ENCODE data around the gene WDSUB1.

DNA sequence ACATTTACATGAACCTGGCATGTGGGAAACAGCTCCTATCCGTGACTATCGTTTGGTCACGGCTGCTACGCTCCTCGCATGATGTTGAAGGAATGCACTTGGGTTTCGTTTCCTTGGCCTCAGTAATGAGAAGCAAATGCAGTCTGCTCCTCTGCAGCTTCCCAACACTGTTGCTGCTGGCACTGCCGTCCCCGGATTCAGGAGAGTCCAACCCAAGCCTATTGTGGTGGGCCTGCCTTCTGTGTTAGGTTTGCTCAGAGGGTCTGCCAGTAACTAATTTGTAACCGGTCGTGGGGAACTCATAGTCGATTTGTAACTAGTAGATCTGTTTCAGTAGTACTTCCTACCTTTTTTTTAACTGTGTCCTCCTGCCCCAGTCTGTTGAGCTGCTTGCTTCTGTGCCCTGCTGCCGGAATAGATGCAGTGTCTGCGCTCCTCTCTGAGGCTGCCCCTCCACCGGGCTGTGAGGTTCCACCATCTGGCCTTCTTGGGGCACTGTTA is 58.4 kb downstream of the WDSUB1 start:
- TF ChIP-seq, protein P1, sequence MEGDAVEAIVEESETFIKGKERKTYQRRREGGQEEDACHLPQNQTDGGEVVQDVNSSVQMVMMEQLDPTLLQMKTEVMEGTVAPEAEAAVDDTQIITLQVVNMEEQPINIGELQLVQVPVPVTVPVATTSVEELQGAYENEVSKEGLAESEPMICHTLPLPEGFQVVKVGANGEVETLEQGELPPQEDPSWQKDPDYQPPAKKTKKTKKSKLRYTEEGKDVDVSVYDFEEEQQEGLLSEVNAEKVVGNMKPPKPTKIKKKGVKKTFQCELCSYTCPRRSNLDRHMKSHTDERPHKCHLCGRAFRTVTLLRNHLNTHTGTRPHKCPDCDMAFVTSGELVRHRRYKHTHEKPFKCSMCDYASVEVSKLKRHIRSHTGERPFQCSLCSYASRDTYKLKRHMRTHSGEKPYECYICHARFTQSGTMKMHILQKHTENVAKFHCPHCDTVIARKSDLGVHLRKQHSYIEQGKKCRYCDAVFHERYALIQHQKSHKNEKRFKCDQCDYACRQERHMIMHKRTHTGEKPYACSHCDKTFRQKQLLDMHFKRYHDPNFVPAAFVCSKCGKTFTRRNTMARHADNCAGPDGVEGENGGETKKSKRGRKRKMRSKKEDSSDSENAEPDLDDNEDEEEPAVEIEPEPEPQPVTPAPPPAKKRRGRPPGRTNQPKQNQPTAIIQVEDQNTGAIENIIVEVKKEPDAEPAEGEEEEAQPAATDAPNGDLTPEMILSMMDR (IDR thresholded peaks at IDR 0.05) = no peak
- no peak for TF ChIP-seq POLR2A (IDR thresholded peaks at IDR 0.05)

All from esophagus squamous epithelium (tissue), 4 donors.